Measurements from ENCODE around the gene ALK. TPM values are rescaled to one million over a fixed set of nuclear protein-coding genes. Genes with fewer than 3 reads are reported as not detected.

Gene ALK
- total and polyA plus RNA-seq, 10 of the 15 experiments (the other 5 are each of a cell fraction or from before 2014, with no cell fraction given): 0.11 TPM; not detected in 9

- no peak overlapping the region for H3K9ac ChIP-seq (ENCODE audit: control insufficient read depth, insufficient read depth, low read length)
- H3K36me3 ChIP-seq (ENCODE audit: control insufficient read depth in 2 of 2, insufficient read depth in 2 of 2, low read length in 1 of 2): no peaks in the 10 kb centered on the region
- intact Hi-C loops (cut with micrococcal nuclease; ENCODE audit: unreplicated experiment) (no loop called here), in situ Hi-C loops (cut with MboI) (no loop called here)
- no peak overlapping the region for H3K4me3 ChIP-seq
- ChIA-PET SMC1A (ENCODE audit: uncharacterized antibody, unreplicated experiment) (no interaction called here), RAD21 (ENCODE audit: unreplicated experiment) (no interaction called here), CTCF (no interaction called here), POLR2A (no interaction called here)
- DNase-seq (ENCODE audit: low read depth, low spot score): no peak
- BruUV-seq (replicated peaks): no TSS peak
- peaks cover 0 to 6% of the 10 kb centered on the region in 2 experiments; a peak in 2 of 4 replicates for H3K27me3 ChIP-seq (replicated peaks in 1 of 2; ENCODE audit: control insufficient read depth in 2 of 2, insufficient read depth in 2 of 2, low read length in 1 of 2)
- WGBS (ENCODE audit: insufficient coverage, insufficient replicate concordance, low lambda C conversion rate, missing lambda C conversion rate): 24% methylated on average over 3 of the region's 3 CpGs
- no peaks in the 10 kb centered on the region for H4K20me1 ChIP-seq (ENCODE audit: control insufficient read depth, insufficient read depth)
- H3K9me3 ChIP-seq (replicated peaks; ENCODE audit: control insufficient read depth, insufficient read depth, low read length): no peaks in the 10 kb centered on the region
- H3K4me2 ChIP-seq (ENCODE audit: control insufficient read depth, insufficient read depth): no peak overlapping the region
- H3K27ac ChIP-seq (ENCODE audit: control insufficient read depth, insufficient read depth): no peak overlapping the region
- FAIRE-seq: no peak
- no peak overlapping the region for H2AFZ ChIP-seq (ENCODE audit: control insufficient read depth, low read depth, low read length)
- ATAC-seq: no peak
- H3K4me1 ChIP-seq (ENCODE audit: control insufficient read depth, insufficient read depth, low read length): no peaks in the 10 kb centered on the region
- H3K79me2 ChIP-seq (ENCODE audit: control insufficient read depth, insufficient read depth, low read length): no peaks in the 10 kb centered on the region
- TF ChIP-seq NRF1 (conservative IDR thresholded peaks at IDR 0.05; ENCODE audit: low read depth, low read length) (no peak), YY1 (IDR thresholded peaks at IDR 0.05; ENCODE audit: low read depth, low read length) (no peak), NFYB (IDR thresholded peaks at IDR 0.05; ENCODE audit: insufficient read depth, low read depth, low read length) (no peak), SREBF2 (IDR thresholded peaks at IDR 0.05; ENCODE audit: low read length) (no peak), POLR2AphosphoS2 (IDR thresholded peaks at IDR 0.05; ENCODE audit: low read depth, low read length) (no peak), ZNF274 (IDR thresholded peaks at IDR 0.05; ENCODE audit: insufficient read depth, insufficient read length) (no peak), FOXK2 (IDR thresholded peaks at IDR 0.05) (no peak), ZNF24 (IDR thresholded peaks at IDR 0.05) (no peak), IKZF1 (conservative IDR thresholded peaks at IDR 0.05) (no peak), ZSCAN29 (IDR thresholded peaks at IDR 0.05) (no peak), HDAC6 (IDR thresholded peaks at IDR 0.05; ENCODE audit: unreplicated experiment) (no peak), EP300 (IDR thresholded peaks at IDR 0.05; ENCODE audit: borderline replicate concordance in 1 of 2, control insufficient read depth in 1 of 2, low read depth in 2 of 2, low read length in 2 of 2) (no peak), CBFB (IDR thresholded peaks at IDR 0.05; ENCODE audit: low read depth) (no peak), CUX1 (IDR thresholded peaks at IDR 0.05; ENCODE audit: insufficient replicate concordance, low read depth, low read length) (no peak)
- TF ChIP-seq, protein P1, sequence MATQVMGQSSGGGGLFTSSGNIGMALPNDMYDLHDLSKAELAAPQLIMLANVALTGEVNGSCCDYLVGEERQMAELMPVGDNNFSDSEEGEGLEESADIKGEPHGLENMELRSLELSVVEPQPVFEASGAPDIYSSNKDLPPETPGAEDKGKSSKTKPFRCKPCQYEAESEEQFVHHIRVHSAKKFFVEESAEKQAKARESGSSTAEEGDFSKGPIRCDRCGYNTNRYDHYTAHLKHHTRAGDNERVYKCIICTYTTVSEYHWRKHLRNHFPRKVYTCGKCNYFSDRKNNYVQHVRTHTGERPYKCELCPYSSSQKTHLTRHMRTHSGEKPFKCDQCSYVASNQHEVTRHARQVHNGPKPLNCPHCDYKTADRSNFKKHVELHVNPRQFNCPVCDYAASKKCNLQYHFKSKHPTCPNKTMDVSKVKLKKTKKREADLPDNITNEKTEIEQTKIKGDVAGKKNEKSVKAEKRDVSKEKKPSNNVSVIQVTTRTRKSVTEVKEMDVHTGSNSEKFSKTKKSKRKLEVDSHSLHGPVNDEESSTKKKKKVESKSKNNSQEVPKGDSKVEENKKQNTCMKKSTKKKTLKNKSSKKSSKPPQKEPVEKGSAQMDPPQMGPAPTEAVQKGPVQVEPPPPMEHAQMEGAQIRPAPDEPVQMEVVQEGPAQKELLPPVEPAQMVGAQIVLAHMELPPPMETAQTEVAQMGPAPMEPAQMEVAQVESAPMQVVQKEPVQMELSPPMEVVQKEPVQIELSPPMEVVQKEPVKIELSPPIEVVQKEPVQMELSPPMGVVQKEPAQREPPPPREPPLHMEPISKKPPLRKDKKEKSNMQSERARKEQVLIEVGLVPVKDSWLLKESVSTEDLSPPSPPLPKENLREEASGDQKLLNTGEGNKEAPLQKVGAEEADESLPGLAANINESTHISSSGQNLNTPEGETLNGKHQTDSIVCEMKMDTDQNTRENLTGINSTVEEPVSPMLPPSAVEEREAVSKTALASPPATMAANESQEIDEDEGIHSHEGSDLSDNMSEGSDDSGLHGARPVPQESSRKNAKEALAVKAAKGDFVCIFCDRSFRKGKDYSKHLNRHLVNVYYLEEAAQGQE (IDR thresholded peaks at IDR 0.05; ENCODE audit: low read depth, low read length): no peak
Measured at GRCh38 chr2:29367986-29368658, 553.3 kb downstream of the ALK start.

Measured in GM12878 (cell line).